GM12865 (cell line): ENCODE measurements around the gene CYGB.
A peak's percentile ranks its signal among the peaks of the same experiment; 100 is the strongest.

ENCODE experiments used
- DNase-seq: peaks from one replicate; pipeline ENCODE4 v3.0.0; 2010; ENCODE audit warnings: low read depth
- H3K4me3 ChIP-seq: 2 replicates; pipeline ENCODE4 v1.5.1; 2011; ENCODE audit warnings: mild to moderate bottlenecking, low read depth, low read length, control low read depth
- CTCF ChIP-seq: IDR thresholded peaks from 2 replicates; pipeline ENCODE4 v1.5.1; 2011; ENCODE audit warnings: low read length, control low read depth, low read depth, inconsistent platforms; ENCODE audit not compliant: insufficient read depth; ENCODE audit errors: missing control alignments

The CYGB gene

GRCh38 chr17:76506408-76507345 is 30.8 kb downstream of the CYGB start:
- TF ChIP-seq CTCF: peak; percentile 94
- peak; percentile 85 for DNase-seq
- no peak overlapping the region for H3K4me3 ChIP-seq

GRCh38 chr17:76504117-76504516 is 33.4 kb downstream of the CYGB start:
- no peak for TF ChIP-seq CTCF

GRCh38 chr17:76502341-76503211 is 34.9 kb downstream of the CYGB start:
- no peak overlapping the region for H3K4me3 ChIP-seq
- DNase-seq: no peak
- no peak for TF ChIP-seq CTCF

More at GRCh38 chr17:76504117-76504516, 33.4 kb downstream of the CYGB start:
- H3K4me3 ChIP-seq: no peak overlapping the region
- DNase-seq: no peak

GRCh38 chr17:76501827-76502307 is 35.6 kb downstream of the CYGB start:
- DNase-seq: no peak
- H3K4me3 ChIP-seq: no peak overlapping the region
- TF ChIP-seq CTCF: no peak

- TF ChIP-seq CTCF: no peak
- peak; percentile 94 for DNase-seq
- H3K4me3 ChIP-seq: peak within 1 kb of the TSS; percentile 72
Observed at GRCh38 chr17:76501018-76501826, 36.3 kb downstream of the CYGB start, which contains the start of gene RHBDF2. RHBDF2 (minus strand) TSS chr17:76501423; CDS start chr17:76481524, 19,899 bp downstream.

- DNase-seq: no peak
- no peak for TF ChIP-seq CTCF
- H3K4me3 ChIP-seq: peak overlapping the region; percentile 72
Observed at GRCh38 chr17:76500747-76501017, 36.8 kb downstream of the CYGB start.
